ENCODE data around the gene TMC1.

Gene TMC1

GRCh38 chr9:72749276-72749675 is 227.9 kb downstream of the TMC1 start:
- H3K4me3 ChIP-seq (ENCODE audit: low read depth, low read length), result no peak overlapping the region
- no peak overlapping the region for H3K27ac ChIP-seq (ENCODE audit: extremely low read depth, low read depth, low read length)
- no peaks in the 10 kb centered on the region for H3K4me1 ChIP-seq (ENCODE audit: control insufficient read depth, insufficient read depth, low read length)
- ChIA-PET CTCF (no interaction called here), POLR2A (no interaction called here)
- H3K9me3 ChIP-seq (ENCODE audit: control insufficient read depth, insufficient read depth, low read depth, low read length), result no peaks in the 10 kb centered on the region
- no peaks in the 10 kb centered on the region for H3K36me3 ChIP-seq (ENCODE audit: control insufficient read depth in 2 of 2, insufficient read depth in 1 of 2, low read length in 2 of 2)
- TF ChIP-seq YY2 (tag by site-specific recombination; IDR thresholded peaks at IDR 0.05) (no peak), WT1 (tag by site-specific recombination; IDR thresholded peaks at IDR 0.05) (no peak), ZNF169 (tag by site-specific recombination; IDR thresholded peaks at IDR 0.05) (no peak), SP2 (tag by site-specific recombination; IDR thresholded peaks at IDR 0.05) (no peak), ZNF571 (tag by site-specific recombination; IDR thresholded peaks at IDR 0.05) (no peak), ZNF473 (tag by site-specific recombination; IDR thresholded peaks at IDR 0.05) (no peak), ZNF19 (tag by site-specific recombination; IDR thresholded peaks at IDR 0.05; ENCODE audit: low read depth) (no peak), TCF7L2 (IDR thresholded peaks at IDR 0.05; ENCODE audit: borderline replicate concordance, low read depth, low read length) (no peak), PRDM2 (tag by site-specific recombination; IDR thresholded peaks at IDR 0.05; ENCODE audit: borderline replicate concordance) (no peak), CTCF (tag by site-specific recombination; IDR thresholded peaks at IDR 0.05) (no peak), BCL11A (tag by site-specific recombination; IDR thresholded peaks at IDR 0.05; ENCODE audit: low read depth) (no peak), ZNF350 (tag by site-specific recombination; IDR thresholded peaks at IDR 0.05) (no peak), ZBTB49 (tag by site-specific recombination; IDR thresholded peaks at IDR 0.05; ENCODE audit: low read depth) (no peak), GLIS2 (tag by site-specific recombination; IDR thresholded peaks at IDR 0.05) (no peak), ZNF600 (tag by site-specific recombination; IDR thresholded peaks at IDR 0.05) (no peak), ZSCAN23 (tag by site-specific recombination; IDR thresholded peaks at IDR 0.05) (no peak), ZNF211 (tag by site-specific recombination; IDR thresholded peaks at IDR 0.05; ENCODE audit: low read depth) (no peak), ZNF366 (tag by site-specific recombination; conservative IDR thresholded peaks at IDR 0.05) (no peak)
